ENCODE measurements around the gene LAMC3.
"Not testable (repeated sequence)": the region's sequence is repeated elsewhere in the genome, so short reads cannot be mapped to it uniquely, and the experiment has no call there.

Gene LAMC3

GRCh38 chr9:131114084-131114535, 105.1 kb downstream of the LAMC3 start:
- DNase-seq (ENCODE audit: low read depth in 2 of 3, low spot score in 1 of 3): no peak

GRCh38 chr9:131115360-131115742, 106.4 kb downstream of the LAMC3 start:
- DNase-seq (ENCODE audit: low read depth in 2 of 3, low spot score in 1 of 3): not testable (repeated sequence)

GRCh38 chr9:131116281-131117120, 107.5 kb downstream of the LAMC3 start:
- DNase-seq (ENCODE audit: low read depth in 2 of 3, low spot score in 1 of 3): no peak

GRCh38 chr9:131117121-131117761, 108.3 kb downstream of the LAMC3 start:
- no peak for DNase-seq (ENCODE audit: low read depth in 2 of 3, low spot score in 1 of 3)

DNA sequence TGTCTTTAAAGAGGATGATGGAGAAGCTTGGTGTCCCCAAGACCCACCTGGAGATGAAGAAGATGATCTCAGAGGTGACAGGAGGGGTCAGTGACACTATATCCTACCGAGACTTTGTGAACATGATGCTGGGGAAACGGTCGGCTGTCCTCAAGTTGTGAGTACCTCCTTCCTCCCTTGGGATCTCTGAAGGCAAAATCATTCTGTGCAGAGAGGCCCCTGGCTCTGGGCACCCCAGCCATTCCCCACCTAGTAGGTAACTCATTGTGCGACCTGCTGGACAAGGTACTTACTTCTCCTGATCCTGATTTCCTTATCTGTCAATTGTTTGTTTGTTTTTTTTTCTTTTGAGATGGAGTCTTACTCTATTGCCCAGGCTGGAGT, 108.8 kb downstream of the LAMC3 start:
- DNase-seq (ENCODE audit: low read depth in 2 of 3, low spot score in 1 of 3): no peak

DNA sequence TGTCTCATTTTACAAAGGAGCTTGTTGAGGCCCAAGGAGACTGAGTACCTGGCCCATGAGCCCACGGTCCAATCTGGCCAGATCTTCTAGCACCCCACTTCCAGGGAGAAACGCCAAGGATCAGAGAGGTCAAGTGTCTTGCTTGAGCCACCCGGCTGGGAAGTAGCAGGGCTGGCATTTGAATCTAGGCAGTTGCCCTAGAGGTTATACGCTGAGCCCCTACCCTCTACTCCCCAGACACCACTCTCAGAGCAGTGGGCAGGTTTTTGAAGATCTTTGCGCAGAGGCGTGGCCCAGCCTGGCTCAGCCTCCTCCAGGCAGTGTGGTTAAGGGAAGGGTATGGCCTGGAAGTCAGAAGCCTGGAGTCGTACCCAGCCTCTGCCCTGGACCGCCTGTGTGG, 110.6 kb downstream of the LAMC3 start:
- no peak for DNase-seq (ENCODE audit: low read depth in 2 of 3, low spot score in 1 of 3)

- no peak for DNase-seq (ENCODE audit: low read depth in 2 of 3, low spot score in 1 of 3)
These were observed 111.8 kb downstream of the LAMC3 start for GRCh38 chr9:131120620-131121228.

- no peak for DNase-seq (ENCODE audit: low read depth in 2 of 3, low spot score in 1 of 3)
These were observed 112.4 kb downstream of the LAMC3 start for GRCh38 chr9:131121346-131121745.

GRCh38 chr9:131122158-131122557, 113.2 kb downstream of the LAMC3 start:
- no peak for DNase-seq (ENCODE audit: low read depth in 2 of 3, low spot score in 1 of 3)

GRCh38 chr9:131125038-131125287, 116.0 kb downstream of the LAMC3 start:
- no peak for DNase-seq (ENCODE audit: low read depth in 2 of 3, low spot score in 1 of 3)

- peak; percentile 99 to 100 (median 100) for DNase-seq (ENCODE audit: low read depth in 2 of 3, low spot score in 1 of 3)
These were observed 116.5 kb downstream of the LAMC3 start, which contains the start of gene NUP214 for GRCh38 chr9:131125288-131126058. NUP214 (plus strand) TSS chr9:131125586; CDS start chr9:131125705, 119 bp downstream.

- DNase-seq (ENCODE audit: low read depth in 2 of 3, low spot score in 1 of 3): no peak
These were observed 117.1 kb downstream of the LAMC3 start for GRCh38 chr9:131126059-131126426.

DNA sequence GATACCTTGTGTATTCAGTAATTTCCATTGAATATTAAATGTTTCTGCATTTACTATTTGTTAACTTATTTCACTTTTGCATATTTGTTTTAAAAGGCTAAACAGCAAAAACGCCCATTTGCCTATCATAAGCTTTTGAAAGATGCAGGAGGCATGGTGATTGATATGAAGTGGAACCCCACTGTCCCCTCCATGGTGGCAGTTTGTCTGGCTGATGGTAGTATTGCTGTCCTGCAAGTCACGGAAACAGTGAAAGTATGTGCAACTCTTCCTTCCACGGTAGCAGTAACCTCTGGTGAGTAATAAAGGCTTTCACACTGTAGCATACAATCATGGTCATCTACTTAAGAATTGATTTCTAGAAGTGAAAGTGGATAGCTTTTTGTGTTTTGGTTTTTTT, 120.2 kb downstream of the LAMC3 start:
- no peak for DNase-seq (ENCODE audit: low read depth in 2 of 3, low spot score in 1 of 3)

- no peak for DNase-seq (ENCODE audit: low read depth in 2 of 3, low spot score in 1 of 3)
These were observed 129.7 kb downstream of the LAMC3 start for GRCh38 chr9:131138676-131139075.

GRCh38 chr9:131140112-131140511, 131.1 kb downstream of the LAMC3 start:
- DNase-seq (ENCODE audit: low read depth in 2 of 3, low spot score in 1 of 3): no peak

DNA sequence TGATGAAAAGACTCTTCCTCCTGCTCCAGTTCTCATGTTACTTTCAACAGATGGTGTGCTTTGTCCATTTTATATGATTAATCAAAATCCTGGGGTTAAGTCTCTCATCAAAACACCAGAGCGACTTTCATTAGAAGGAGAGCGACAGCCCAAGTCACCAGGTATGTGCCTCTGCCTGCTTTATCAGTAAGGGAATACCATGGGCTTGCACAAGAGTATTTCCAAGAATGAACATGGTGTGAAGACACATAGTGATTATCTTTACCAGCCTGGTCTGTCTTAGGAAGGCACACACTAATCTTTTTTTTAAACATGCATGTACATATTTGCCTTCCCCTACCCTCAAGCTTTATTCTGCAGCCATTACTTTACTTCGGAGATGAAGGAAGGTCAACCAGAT, 131.6 kb downstream of the LAMC3 start:
- no peak for DNase-seq (ENCODE audit: low read depth in 2 of 3, low spot score in 1 of 3)

GRCh38 chr9:131142160-131142559, 133.2 kb downstream of the LAMC3 start:
- no peak for DNase-seq (ENCODE audit: low read depth in 2 of 3, low spot score in 1 of 3)
